ENCODE data around the gene SIAH2. TPM values are rescaled to one million over a fixed set of nuclear protein-coding genes. Genes with fewer than 3 reads are reported as not detected.
"Not testable (repeated sequence)": the region's sequence is repeated elsewhere in the genome, so short reads cannot be mapped to it uniquely, and the experiment has no call there.

Gene SIAH2
- polyA plus RNA-seq, 3 donors: 24.6 to 43.5 (median 28.2) TPM

GRCh38 chr3:150797155-150797554, 34.2 kb upstream of the SIAH2 start:
- no peaks in the 10 kb centered on the region for H3K36me3 ChIP-seq (replicated peaks in 1 of 2; ENCODE audit: control insufficient read depth in 1 of 2, insufficient read depth in 2 of 2, low read length in 2 of 2)
- H3K27ac ChIP-seq (ENCODE audit: low read depth in 1 of 2, low read length in 2 of 2): peak overlapping the region in 1 of 2 donors; percentile 58
- DNase-seq: no peak
- no CpG with 5 or more reads among the region's 2 CpGs for WGBS (ENCODE audit: insufficient coverage)
- no peaks in the 10 kb centered on the region for H3K79me2 ChIP-seq (ENCODE audit: insufficient read depth, low read length)
- Mint-ChIP-seq H3K4me3 (no peak overlapping the region), H3K27ac (peak overlapping the region in 3 of 7 donors; percentile 18 to 59 (median 38)), H3K27me3 (ENCODE audit: low read depth in 3 of 3) (peaks cover 0 to 2% (median 2%) of the 10 kb centered on the region in 3 donors), H3K9me3 (peaks cover 6 to 9% (median 8%) of the 10 kb centered on the region in 7 donors), H3K36me3 (no peaks in the 10 kb centered on the region), H3K4me1 (peaks cover 8% of the 10 kb centered on the region)
- no peak for TF ChIP-seq CTCF (IDR thresholded peaks at IDR 0.05)
- H3K9ac ChIP-seq (ENCODE audit: insufficient read depth, low read length, poor library complexity, severe bottlenecking): no peak overlapping the region
- intact Hi-C loops (cut with micrococcal nuclease): no loop called here
- no peak overlapping the region for H3K4me2 ChIP-seq (replicated peaks; ENCODE audit: extremely low read depth, low read length, poor library complexity, severe bottlenecking)
- no peak overlapping the region for H3K4me3 ChIP-seq (replicated peaks in 1 of 3; ENCODE audit: low read depth in 2 of 3, low read length in 3 of 3)
- no peaks in the 10 kb centered on the region for H4K20me1 ChIP-seq (ENCODE audit: insufficient read depth, low read length)
- H3K27me3 ChIP-seq (ENCODE audit: control insufficient read depth in 2 of 2, insufficient read depth in 2 of 2, low read length in 2 of 2): no peaks in the 10 kb centered on the region
- H3K4me1 ChIP-seq (ENCODE audit: control insufficient read depth in 1 of 2, insufficient read depth in 2 of 2, low read length in 2 of 2): peaks cover 9% of the 10 kb centered on the region in 2 donors
- peaks cover 6 to 10% of the 10 kb centered on the region in 2 donors for H3K9me3 ChIP-seq (replicated peaks in 1 of 2; ENCODE audit: control insufficient read depth in 1 of 2, insufficient read depth in 1 of 2, low read length in 2 of 2)
- H2AFZ ChIP-seq (ENCODE audit: insufficient read depth, low read depth, low read length, poor library complexity, severe bottlenecking): no peak overlapping the region

DNA sequence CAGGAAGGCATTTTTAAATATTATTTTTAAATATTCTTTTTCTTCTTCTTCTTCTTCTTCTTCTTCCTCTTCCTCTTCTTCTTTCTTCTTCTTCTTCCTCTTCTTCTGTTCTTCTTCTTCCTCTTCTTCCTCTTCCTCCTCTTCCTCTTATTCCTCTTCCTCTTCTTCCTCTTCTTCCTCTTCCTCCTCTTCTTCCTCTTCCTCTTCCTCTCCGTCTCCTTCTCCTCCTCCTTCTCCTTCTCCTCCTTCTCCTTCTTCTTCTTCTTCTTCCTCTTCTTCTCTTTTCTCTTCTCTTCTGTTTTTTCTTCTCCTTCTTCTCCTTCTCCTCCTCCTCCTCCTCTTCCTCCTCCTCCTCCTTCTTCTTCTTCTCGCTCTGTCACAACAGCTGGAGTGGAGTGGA, 33.6 kb upstream of the SIAH2 start:
- H3K4me1 Mint-ChIP-seq; H3K4me1 ChIP-seq (ENCODE audit: control insufficient read depth in 1 of 2, insufficient read depth in 2 of 2, low read length in 2 of 2): not testable (repeated sequence)

More for the DNA sequence above, 33.6 kb upstream of the SIAH2 start:
- H2AFZ ChIP-seq (ENCODE audit: insufficient read depth, low read depth, low read length, poor library complexity, severe bottlenecking); H3K27me3 Mint-ChIP-seq (ENCODE audit: low read depth in 3 of 3); H3K4me3 ChIP-seq (replicated peaks in 1 of 3; ENCODE audit: low read depth in 2 of 3, low read length in 3 of 3); intact Hi-C loops (cut with micrococcal nuclease); H3K36me3 Mint-ChIP-seq; H3K9ac ChIP-seq (ENCODE audit: insufficient read depth, low read length, poor library complexity, severe bottlenecking); H3K36me3 ChIP-seq (replicated peaks in 1 of 2; ENCODE audit: control insufficient read depth in 1 of 2, insufficient read depth in 2 of 2, low read length in 2 of 2); H3K4me3 Mint-ChIP-seq; H4K20me1 ChIP-seq (ENCODE audit: insufficient read depth, low read length); H3K79me2 ChIP-seq (ENCODE audit: insufficient read depth, low read length); DNase-seq; H3K27me3 ChIP-seq (ENCODE audit: control insufficient read depth in 2 of 2, insufficient read depth in 2 of 2, low read length in 2 of 2); H3K4me2 ChIP-seq (replicated peaks; ENCODE audit: extremely low read depth, low read length, poor library complexity, severe bottlenecking); H3K9me3 ChIP-seq (replicated peaks in 1 of 2; ENCODE audit: control insufficient read depth in 1 of 2, insufficient read depth in 1 of 2, low read length in 2 of 2): not testable (repeated sequence)
- 0% methylated on average over 1 of the region's 2 CpGs for WGBS (ENCODE audit: insufficient coverage)
- peak overlapping the region in 1 of 2 donors; percentile 58 for H3K27ac ChIP-seq (ENCODE audit: low read depth in 1 of 2, low read length in 2 of 2)
- peak overlapping the region in 5 of 7 donors; percentile 11 to 86 (median 55) for H3K27ac Mint-ChIP-seq
- peaks cover 6 to 11% (median 9%) of the 10 kb centered on the region in 7 donors for H3K9me3 Mint-ChIP-seq

Measured in CD14-positive monocyte (primary cell).